ENCODE measurements around the gene ATG9B. TPM values are rescaled to one million over a fixed set of nuclear protein-coding genes. Genes with fewer than 3 reads are reported as not detected.
A peak's percentile ranks its signal among the peaks of the same experiment; 100 is the strongest.

The ATG9B gene
- total and polyA plus RNA-seq, 9 of the 15 experiments (the other 6 are each of a cell fraction or from before 2014, with no cell fraction given), result 0.29 to 8.0 (median 2.1) TPM

- TF ChIP-seq DDX20 (tag; IDR thresholded peaks at IDR 0.05; ENCODE audit: low read depth), result no peak
- no peak for TF ChIP-seq MECOM (CRISPR knock-in tag; IDR thresholded peaks at IDR 0.05)
- TF ChIP-seq ARID4B (CRISPR knock-in tag; IDR thresholded peaks at IDR 0.05), result 0 out of 2 replicates have a peak, but pooled peaks have one; percentile 28
- no peak for TF ChIP-seq ZNF232 (CRISPR knock-in tag; IDR thresholded peaks at IDR 0.05)
- TF ChIP-seq ZNF277 (CRISPR knock-in tag; IDR thresholded peaks at IDR 0.05; ENCODE audit: borderline replicate concordance), result no peak
- no peak for TF ChIP-seq MAFF (IDR thresholded peaks at IDR 0.05; ENCODE audit: low read length)
- no peak for TF ChIP-seq RNF219 (CRISPR knock-in tag; IDR thresholded peaks at IDR 0.05)
- TF ChIP-seq FOXJ2 (tag; IDR thresholded peaks at IDR 0.05), result no peak
Observed at GRCh38 chr7:150973571-150974451, 50.5 kb downstream of the ATG9B start (continued).
